ENCODE results near the gene SBDS.

Gene SBDS

GRCh38 chr7:67022511-67022910 lies 27.1 kb upstream of the SBDS start:
- Histone ChIP-seq H3K4me3 (replicated peaks; ENCODE audit: insufficient read depth, low read length) (no peak overlapping the region), H3K27ac (replicated peaks) (no peak overlapping the region), H3K27me3 (ENCODE audit: insufficient read depth, poor library complexity, severe bottlenecking) (no peaks in the 10 kb centered on the region)
- no peak for DNase-seq (ENCODE audit: low read depth in 1 of 2, low spot score in 1 of 2)
- TF ChIP-seq CTCF (IDR thresholded peaks at IDR 0.05; ENCODE audit: insufficient read depth, low read length) (no peak), SPI1 (IDR thresholded peaks at IDR 0.05; ENCODE audit: borderline replicate concordance, low read depth) (no peak), REST (IDR thresholded peaks at IDR 0.05; ENCODE audit: insufficient replicate concordance, low read depth) (no peak), POLR2AphosphoS5 (IDR thresholded peaks at IDR 0.05; ENCODE audit: low read depth) (no peak), GABPA (IDR thresholded peaks at IDR 0.05; ENCODE audit: low read depth) (no peak)

- no peaks in the 10 kb centered on the region for H3K27me3 ChIP-seq (ENCODE audit: insufficient read depth, poor library complexity, severe bottlenecking)
- TF ChIP-seq POLR2AphosphoS5 (IDR thresholded peaks at IDR 0.05; ENCODE audit: low read depth): no peak
- TF ChIP-seq GABPA (IDR thresholded peaks at IDR 0.05; ENCODE audit: low read depth): no peak
- TF ChIP-seq REST (IDR thresholded peaks at IDR 0.05; ENCODE audit: insufficient replicate concordance, low read depth): no peak
- no peak for TF ChIP-seq CTCF (IDR thresholded peaks at IDR 0.05; ENCODE audit: insufficient read depth, low read length)
- TF ChIP-seq SPI1 (IDR thresholded peaks at IDR 0.05; ENCODE audit: borderline replicate concordance, low read depth): no peak
- no peak for DNase-seq (ENCODE audit: low read depth in 1 of 2, low spot score in 1 of 2)
- no peak overlapping the region for H3K27ac ChIP-seq (replicated peaks)
- no peak overlapping the region for H3K4me3 ChIP-seq (replicated peaks; ENCODE audit: insufficient read depth, low read length)
Observed at GRCh38 chr7:67021260-67021659, 25.9 kb upstream of the SBDS start.

GRCh38 chr7:67019562-67020390 lies 24.4 kb upstream of the SBDS start:
- DNase-seq (ENCODE audit: low read depth in 1 of 2, low spot score in 1 of 2): peak in 1 of 2 experiments; percentile 13
- H3K27ac ChIP-seq (replicated peaks): peak overlapping the region; percentile 25
- TF ChIP-seq CTCF (IDR thresholded peaks at IDR 0.05; ENCODE audit: insufficient read depth, low read length) (no peak), POLR2AphosphoS5 (IDR thresholded peaks at IDR 0.05; ENCODE audit: low read depth) (0 out of 2 replicates have a peak, but pooled peaks have one; percentile 24)

More at GRCh38 chr7:67019562-67020390, 24.4 kb upstream of the SBDS start:
- Histone ChIP-seq H3K4me3 (replicated peaks; ENCODE audit: insufficient read depth, low read length) (no peak overlapping the region), H3K27me3 (ENCODE audit: insufficient read depth, poor library complexity, severe bottlenecking) (no peaks in the 10 kb centered on the region)
